Measurements from ENCODE around the gene CNN2. TPM values are rescaled to one million over a fixed set of nuclear protein-coding genes. Genes with fewer than 3 reads are reported as not detected.

CNN2 gene
- total RNA-seq, 1 donor from 2014 or later = 69.3 TPM

DNA sequence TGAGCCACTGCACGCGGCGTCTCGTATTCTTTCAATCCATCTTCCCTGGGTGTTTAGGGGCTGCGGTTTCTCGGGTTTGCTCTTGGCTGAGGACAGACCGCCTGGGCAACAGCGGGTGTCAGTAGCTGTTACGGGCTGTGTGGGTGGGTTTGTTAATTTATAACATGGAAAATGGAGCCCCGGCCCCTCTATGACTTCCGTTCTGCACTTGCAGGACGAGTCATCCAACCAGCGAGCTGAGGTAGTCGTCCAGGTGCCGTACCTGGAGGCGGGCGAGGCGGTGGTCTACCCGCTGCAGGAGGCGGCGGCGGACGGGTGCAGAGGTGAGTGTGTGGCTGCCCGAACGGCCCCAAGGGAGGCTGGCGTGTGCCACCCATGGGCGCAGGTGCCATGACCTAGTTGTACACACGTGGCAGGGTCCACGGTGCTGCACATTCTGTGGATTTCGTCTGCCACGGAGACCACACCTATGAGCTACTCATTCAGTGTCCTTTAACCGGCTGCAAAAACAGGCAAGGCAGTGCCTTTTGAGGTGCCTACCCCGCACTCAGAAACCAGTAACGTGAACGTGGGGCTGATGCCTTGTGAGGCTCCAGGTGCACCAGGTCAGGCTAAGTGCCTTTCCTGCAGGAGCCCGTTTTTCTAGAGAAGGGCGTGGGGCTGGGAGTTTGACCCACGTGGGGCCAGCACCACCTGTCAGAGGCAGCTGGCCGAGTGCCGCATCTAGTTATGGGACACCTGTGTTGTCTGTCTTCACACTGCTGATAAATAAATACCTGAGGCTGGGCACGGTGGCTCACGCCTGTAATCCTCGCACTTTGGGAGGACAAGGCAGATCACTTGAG lies 57.8 kb downstream of the CNN2 start:
- intact Hi-C loops (cut with DNase I) = no loop called here
- peak; percentile 48 for DNase-seq (ENCODE audit: missing footprints)
- no peak for ATAC-seq

DNA sequence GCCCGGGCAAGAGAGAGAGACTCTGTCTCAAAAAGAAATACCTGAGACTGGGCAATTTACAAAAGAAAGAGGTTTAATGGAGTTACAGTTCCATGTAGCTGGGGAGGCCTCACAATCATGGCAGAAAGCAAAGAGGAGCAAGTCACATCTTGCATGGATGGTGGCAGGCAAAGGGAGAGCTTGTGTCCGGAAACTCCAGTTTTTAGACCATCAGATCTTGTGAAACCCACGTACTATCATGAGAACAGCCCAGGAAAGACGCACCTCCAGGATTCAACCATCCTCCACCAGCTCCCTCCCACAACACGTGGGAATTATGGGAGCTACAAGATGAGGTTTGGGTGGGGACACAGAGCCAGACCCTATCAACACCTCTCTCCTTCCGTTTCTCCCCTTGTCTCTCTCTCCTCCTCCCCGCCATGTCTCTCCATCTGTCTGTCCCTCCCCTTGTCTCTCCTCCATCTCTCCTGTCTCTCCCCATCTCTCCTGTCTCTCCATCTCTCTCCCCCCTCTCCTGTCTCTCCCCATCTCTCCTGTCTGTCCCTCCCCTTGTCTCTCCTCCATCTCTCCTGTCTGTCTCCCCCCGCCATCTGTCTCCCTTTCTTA lies 58.7 kb downstream of the CNN2 start:
- DNase-seq (ENCODE audit: missing footprints) = peak; percentile 4
- intact Hi-C loops (cut with DNase I) = no loop called here
- ATAC-seq = no peak

DNA sequence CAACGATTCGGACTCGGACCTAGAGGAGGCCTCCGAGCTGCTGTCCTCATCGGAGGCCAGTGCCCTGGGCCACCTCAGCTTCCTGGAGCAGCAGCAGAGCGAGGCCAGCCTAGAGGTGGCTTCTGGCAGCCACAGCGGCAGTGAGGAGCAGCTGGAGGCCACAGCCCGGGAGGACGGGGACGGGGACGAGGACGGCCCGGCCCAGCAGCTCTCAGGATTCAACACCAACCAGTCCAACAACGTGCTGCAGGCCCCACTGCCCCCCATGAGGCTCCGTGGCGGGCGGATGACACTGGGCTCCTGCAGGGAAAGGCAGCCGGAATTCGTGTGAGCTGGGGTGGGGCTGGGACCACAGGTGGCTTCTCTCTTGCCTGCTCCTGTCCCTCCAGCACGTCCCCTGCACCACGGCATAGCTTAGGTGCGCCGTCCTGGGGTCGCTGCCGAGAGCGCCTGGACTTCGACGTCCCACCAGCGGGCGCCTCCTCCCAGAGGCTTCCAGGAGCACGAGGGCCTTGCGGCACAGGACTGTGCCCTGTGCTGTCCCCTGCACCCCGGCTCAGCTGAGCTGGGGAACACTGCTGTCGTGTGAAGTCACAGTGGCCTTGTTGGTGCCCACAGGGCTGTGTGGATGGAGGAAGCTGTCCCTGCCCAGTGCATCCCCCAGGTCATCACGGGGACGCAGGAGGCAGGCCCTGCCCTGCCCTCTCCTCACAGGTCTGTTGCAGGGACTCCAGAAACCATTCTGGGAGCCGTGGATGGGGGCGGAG lies 59.5 kb downstream of the CNN2 start:
- ATAC-seq (no peak), DNase-seq (ENCODE audit: missing footprints) (peak; percentile 59)
- intact Hi-C loops (cut with DNase I) = no loop called here

DNA sequence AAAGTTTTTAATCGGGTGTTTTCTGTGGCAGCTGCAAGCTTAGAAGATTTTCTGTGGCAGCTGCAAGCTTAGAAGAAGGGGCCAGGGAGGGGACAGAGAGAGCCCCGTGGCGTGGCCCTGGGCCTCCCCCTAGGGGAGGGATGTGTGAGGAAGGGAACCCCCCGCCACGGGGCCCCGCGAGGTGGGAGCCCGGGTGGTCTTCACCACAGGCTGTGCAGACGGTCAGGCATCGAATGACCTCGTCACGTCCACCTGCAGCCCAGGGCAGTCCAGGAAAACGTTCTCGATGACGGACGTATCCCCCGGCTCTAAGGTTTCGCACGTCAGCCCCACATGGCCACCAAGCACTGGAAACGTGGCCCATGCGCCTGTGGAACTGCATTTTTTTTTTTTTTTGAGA lies 60.2 kb downstream of the CNN2 start:
- DNase-seq (ENCODE audit: missing footprints) = peak; percentile 39
- intact Hi-C loops (cut with DNase I) = no loop called here
- ATAC-seq = no peak

DNA sequence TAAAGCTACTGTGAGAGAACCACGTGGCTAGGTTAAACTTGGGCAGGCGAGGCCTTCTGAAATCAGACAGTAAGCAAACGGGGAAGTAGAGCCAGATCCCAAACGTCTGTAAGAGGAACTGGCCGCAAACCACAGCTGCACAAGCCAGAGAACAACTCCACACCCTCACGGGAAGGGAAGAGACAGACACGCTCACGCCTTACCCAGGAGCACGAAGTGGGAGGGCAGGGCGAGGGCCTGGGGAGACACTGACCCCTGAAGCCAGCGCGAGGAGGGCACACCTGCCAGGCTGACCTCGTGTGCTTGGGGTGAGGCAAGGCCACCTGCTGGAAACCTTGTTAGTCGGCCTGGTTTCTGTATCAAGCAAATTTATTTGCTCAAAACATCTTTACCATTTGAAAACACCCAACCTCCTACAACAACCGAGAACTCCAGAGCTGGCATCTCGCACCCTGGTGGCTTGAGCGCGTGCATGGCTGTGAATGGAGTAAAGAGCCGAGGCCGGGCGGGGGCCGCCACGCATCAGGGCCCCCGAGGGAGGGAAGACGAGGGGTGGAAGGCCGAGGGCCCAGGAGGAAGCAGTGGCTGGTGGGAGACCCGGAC lies 61.5 kb downstream of the CNN2 start:
- intact Hi-C loops (cut with DNase I) = no loop called here
- peak; percentile 64 for ATAC-seq
- peak; percentile 88 for DNase-seq (ENCODE audit: missing footprints)

DNA sequence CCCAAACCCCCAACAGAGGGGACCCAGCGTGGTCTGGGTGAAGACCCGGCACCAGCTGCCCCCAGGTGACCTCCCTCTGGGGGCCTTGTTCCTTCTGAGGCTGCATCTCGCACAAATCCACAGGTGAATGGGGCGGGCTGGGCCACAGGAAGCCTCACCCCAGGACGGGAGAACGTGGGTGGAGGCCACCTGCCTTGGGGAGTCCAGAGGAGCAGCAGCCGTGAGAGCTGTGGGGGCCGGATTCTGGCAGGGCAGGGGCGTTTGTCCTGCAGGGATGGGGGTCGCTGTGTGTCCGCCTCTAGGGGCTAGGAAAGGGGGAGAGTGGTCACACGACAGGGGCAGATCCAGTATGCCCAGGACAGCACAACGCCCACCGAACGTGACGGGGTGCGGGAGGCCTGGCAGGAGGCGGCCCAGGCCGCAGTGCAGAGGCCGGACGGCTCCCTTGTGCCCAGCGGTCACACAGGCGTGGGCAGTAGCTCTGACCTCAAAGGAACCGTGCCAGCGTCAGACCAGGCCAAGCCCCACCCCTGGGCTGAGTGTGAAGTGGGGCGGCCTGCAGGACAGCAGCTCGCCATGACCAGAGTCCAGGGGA lies 62.1 kb downstream of the CNN2 start:
- peak; percentile 72 for DNase-seq (ENCODE audit: missing footprints)
- intact Hi-C loops (cut with DNase I) = no loop called here
- ATAC-seq = peak; percentile 29

Other genes with a start within 250 kb of the CNN2 start
- gene PTBP1, start 229.2 kb upstream of the CNN2 start, total RNA-seq = 67.6 TPM
- not detected for gene PLPPR3, start 204.7 kb upstream of the CNN2 start, total RNA-seq
- not detected for gene AZU1, start 198.8 kb upstream of the CNN2 start, total RNA-seq
- not detected for gene PRTN3, start 185.6 kb upstream of the CNN2 start, total RNA-seq
- gene ELANE, start 174.3 kb upstream of the CNN2 start, total RNA-seq = 1.6 TPM
- gene CFD, start 166.9 kb upstream of the CNN2 start, total RNA-seq = 655 TPM
- gene MED16, start 133.4 kb upstream of the CNN2 start, total RNA-seq = 23.5 TPM
- gene RNU6-9, start 133.1 kb upstream of the CNN2 start, total RNA-seq = not detected
- 21.9 TPM for gene R3HDM4, start 113.4 kb upstream of the CNN2 start, total RNA-seq
- not detected for gene KISS1R, start 109.3 kb upstream of the CNN2 start, total RNA-seq
- 6.7 TPM for gene ARID3A, start 100.6 kb upstream of the CNN2 start, total RNA-seq
- 20.7 TPM for gene WDR18, start 42.3 kb upstream of the CNN2 start, total RNA-seq
- 0.35 TPM for gene GRIN3B, start 26.2 kb upstream of the CNN2 start, total RNA-seq
- gene TMEM259, start 5.5 kb upstream of the CNN2 start, total RNA-seq = 106 TPM
- gene RNU6-2, start 5.1 kb upstream of the CNN2 start, total RNA-seq = not detected
- 7.7 TPM for gene ABCA7, start 13.5 kb downstream of the CNN2 start, total RNA-seq
- gene ARHGAP45, start 40.6 kb downstream of the CNN2 start, total RNA-seq = 6.6 TPM
- 142 TPM for gene POLR2E, start 68.8 kb downstream of the CNN2 start, total RNA-seq
- 361 TPM for gene GPX4, start 77.4 kb downstream of the CNN2 start, total RNA-seq
- 14.7 TPM for gene SBNO2, start 147.7 kb downstream of the CNN2 start, total RNA-seq
- gene STK11, start 179.2 kb downstream of the CNN2 start, total RNA-seq = 49.9 TPM
- 1.2 TPM for gene CBARP, start 211.4 kb downstream of the CNN2 start, total RNA-seq
- gene ATP5F1D, start 215.1 kb downstream of the CNN2 start, total RNA-seq = 656 TPM
- 62.8 TPM for gene MIDN, start 222.0 kb downstream of the CNN2 start, total RNA-seq
- 219 TPM for gene CIRBP, start 242.7 kb downstream of the CNN2 start, total RNA-seq
- gene FAM174C, start 248.9 kb downstream of the CNN2 start, total RNA-seq = 13.1 TPM

Data from Right ventricle myocardium inferior (tissue), 1 donor.